CD14-positive monocyte (primary cell): ENCODE results near the gene CENPS. TPM values are rescaled to one million over a fixed set of nuclear protein-coding genes. Genes with fewer than 3 reads are reported as not detected.
A peak's percentile ranks its signal among the peaks of the same experiment; 100 is the strongest.

Experiments used
- DNase-seq, 3 donors: peaks; one replicate each; pipeline ENCODE4 v3.0.0-alpha.2; 2011 to 2022
- H2AFZ ChIP-seq: 2 replicates; pipeline ENCODE4 v1.6.0; 2012; ENCODE audit warnings: mild to moderate bottlenecking, low read depth, low read length, inconsistent platforms; ENCODE audit not compliant: insufficient read depth, poor library complexity, severe bottlenecking
- H3K27ac ChIP-seq, 2 donors: 1 replicate in 1 of 2; 2 replicates in 1 of 2; pipeline ENCODE4 v1.5.1; 2012 to 2013; ENCODE audit warnings: low read length in 2 of 2, control low read depth in 1 of 2, inconsistent platforms in 1 of 2, low read depth in 1 of 2, mild to moderate bottlenecking in 1 of 2
- H3K27me3 ChIP-seq, 2 donors: one replicate each; pipeline versions ENCODE4 v1.6.0 to v1.6.1; 2011 to 2013; ENCODE audit warnings: low read length in 2 of 2; ENCODE audit not compliant: control insufficient read depth in 2 of 2, insufficient read depth in 2 of 2
- H3K36me3 ChIP-seq, 2 donors: replicated peaks in 1 of 2; 1 replicate in 1 of 2; 2 replicates in 1 of 2; pipeline versions ENCODE4 v1.5.1 to v1.6.1; 2012 to 2013; ENCODE audit warnings: low read length in 2 of 2, control low read depth in 1 of 2, inconsistent platforms in 1 of 2, mild to moderate bottlenecking in 1 of 2; ENCODE audit not compliant: insufficient read depth in 2 of 2, control insufficient read depth in 1 of 2
- H3K4me1 ChIP-seq, 2 donors: 1 replicate in 1 of 2; 2 replicates in 1 of 2; pipeline versions ENCODE4 v1.5.1 to v1.6.1; 2012 to 2013; ENCODE audit warnings: low read length in 2 of 2, control low read depth in 1 of 2, inconsistent platforms in 1 of 2, mild to moderate bottlenecking in 1 of 2, moderate library complexity in 1 of 2; ENCODE audit not compliant: insufficient read depth in 2 of 2, control insufficient read depth in 1 of 2
- H3K4me2 ChIP-seq: replicated peaks from 2 replicates; pipeline ENCODE3; 2012; ENCODE audit warnings: low read length, moderate library complexity, mild to moderate bottlenecking; ENCODE audit not compliant: poor library complexity, severe bottlenecking; ENCODE audit errors: extremely low read depth
- H3K4me3 ChIP-seq, 3 experiments: fragments of 200-600 bp in 1 of 3; sonication (generic) in 1 of 3; replicated peaks in 1 of 3; 1 replicate in 2 of 3; 2 replicates in 1 of 3; pipeline ENCODE4 v1.5.1; 2011 to 2013; ENCODE audit warnings: low read length in 3 of 3, mild to moderate bottlenecking in 3 of 3, control low read depth in 2 of 3, low read depth in 2 of 3, inconsistent platforms in 1 of 3, moderate library complexity in 1 of 3
- H3K79me2 ChIP-seq: 2 replicates; pipeline ENCODE4 v1.6.0; 2012; ENCODE audit warnings: mild to moderate bottlenecking, control low read depth, inconsistent platforms, low read length, moderate library complexity; ENCODE audit not compliant: insufficient read depth
- H3K9ac ChIP-seq: 2 replicates; pipeline ENCODE4 v1.6.0; 2017; ENCODE audit warnings: low read length, mild to moderate bottlenecking; ENCODE audit not compliant: insufficient read depth, poor library complexity, severe bottlenecking
- H3K9me3 ChIP-seq, 2 donors: replicated peaks in 1 of 2; 1 replicate in 1 of 2; 2 replicates in 1 of 2; pipeline versions ENCODE4 v1.5.1 to v1.6.1; 2012 to 2013; ENCODE audit warnings: low read length in 2 of 2, control low read depth in 1 of 2; ENCODE audit not compliant: control insufficient read depth in 1 of 2, insufficient read depth in 1 of 2
- H4K20me1 ChIP-seq: 2 replicates; pipeline ENCODE4 v1.6.0; 2012; ENCODE audit warnings: mild to moderate bottlenecking, low read length, control low read depth, moderate library complexity; ENCODE audit not compliant: insufficient read depth
- H3K27ac Mint-ChIP-seq, 7 donors: one replicate each; pipeline ENCODE4 v1.8.0; 2020; ENCODE audit warnings: mild to moderate bottlenecking in 7 of 7, mixed read lengths in 7 of 7, moderate library complexity in 6 of 7, inconsistent platforms in 2 of 7
- H3K27me3 Mint-ChIP-seq, 3 donors: one replicate each; pipeline ENCODE4 v1.8.0; 2021 to 2022; ENCODE audit warnings: low read depth in 3 of 3, mild to moderate bottlenecking in 3 of 3, mixed read lengths in 3 of 3, moderate library complexity in 3 of 3, inconsistent platforms in 1 of 3
- H3K36me3 Mint-ChIP-seq, 2 donors: one replicate each; pipeline ENCODE4 v1.8.0; 2020; ENCODE audit warnings: mixed read lengths in 2 of 2, inconsistent platforms in 1 of 2, mild to moderate bottlenecking in 1 of 2
- H3K4me1 Mint-ChIP-seq: one replicate; pipeline ENCODE4 v1.8.0; 2020; ENCODE audit warnings: mild to moderate bottlenecking, mixed read lengths
- H3K4me3 Mint-ChIP-seq, 2 donors: one replicate each; pipeline ENCODE4 v1.8.0; 2020; ENCODE audit warnings: mild to moderate bottlenecking in 2 of 2, mixed read lengths in 2 of 2, moderate library complexity in 1 of 2
- H3K9me3 Mint-ChIP-seq, 7 donors: one replicate each; pipeline ENCODE4 v1.8.0; 2020 to 2022; ENCODE audit warnings: mixed read lengths in 7 of 7, mild to moderate bottlenecking in 6 of 7, moderate library complexity in 6 of 7, inconsistent platforms in 2 of 7
- CTCF ChIP-seq: fragments of 200-600 bp; IDR thresholded peaks from one replicate; pipeline ENCODE4 v1.8.0; 2022; ENCODE audit warnings: antibody characterized with exemption, mild to moderate bottlenecking
- WGBS: methylation state at CpG from one replicate; pipeline ENCODE4 v1.1.5; 2013; ENCODE audit warnings: missing lambda C conversion rate; ENCODE audit not compliant: insufficient coverage; 5-methylcytosine and 5-hydroxymethylcytosine counted together
- intact Hi-C, 2 donors: fragments of 100-400 bp; cut with micrococcal nuclease; formaldehyde crosslinking; loops; one replicate each; pipeline versions ENCODE4 v1.15.0 to v1.15.1; 2023
- polyA plus RNA-seq, 3 donors: library from polyadenylated mRNA; depleted of rRNA in 1 of 3; unstranded in 2 of 3; stranded (reverse) in 1 of 3; fragments of 300-500 nt in 2 of 3; fragments of >200 nt in 1 of 3; fragmentation: Illumina TruSeq in 2 of 3; gene quantifications; 1 replicate in 2 of 3; 2 replicates in 1 of 3; pipeline ENCODE4 v1.2.3, GENCODE V29; 2012 to 2021

The CENPS gene
- polyA plus RNA-seq, 3 donors = 0.48 to 3.5 (median 2.5) TPM

GRCh38 chr1:10433790-10434189, 3.6 kb downstream of the CENPS start:
- peaks cover 15 to 22% of the 10 kb centered on the region in 2 donors for H3K4me1 ChIP-seq
- H3K4me3 ChIP-seq = no peak overlapping the region
- Mint-ChIP-seq H3K36me3 (peaks cover 0 to 2% of the 10 kb centered on the region in 2 donors), H3K4me1 (peaks cover 15% of the 10 kb centered on the region), H3K9me3 (no peaks in the 10 kb centered on the region), H3K27ac (no peak overlapping the region), H3K27me3 (peaks cover 0 to 5% (median 0%) of the 10 kb centered on the region in 3 donors), H3K4me3 (no peak overlapping the region)
- no peaks in the 10 kb centered on the region for H3K27me3 ChIP-seq
- 96% methylated on average over 6 of the region's 11 CpGs for WGBS
- DNase-seq = no peak
- H3K79me2 ChIP-seq = no peaks in the 10 kb centered on the region
- H3K4me2 ChIP-seq = no peak overlapping the region
- no peak for TF ChIP-seq CTCF
- intact Hi-C loops = loop anchor here in 1 of 2 donors (5.0 kb wide), 2 partner anchors 39 to 59 kb away; partner anchors contain the start of genes DFFA and PEX14
- no peak overlapping the region for H3K27ac ChIP-seq
- no peak overlapping the region for H2AFZ ChIP-seq
- no peak overlapping the region for H3K9ac ChIP-seq
- H3K9me3 ChIP-seq = no peaks in the 10 kb centered on the region
- no peaks in the 10 kb centered on the region for H4K20me1 ChIP-seq
- no peaks in the 10 kb centered on the region for H3K36me3 ChIP-seq

GRCh38 chr1:10434590-10434989, 4.4 kb downstream of the CENPS start:
- Histone ChIP-seq H3K4me1 (peaks cover 13 to 20% of the 10 kb centered on the region in 2 donors), H4K20me1 (no peaks in the 10 kb centered on the region), H3K36me3 (no peaks in the 10 kb centered on the region), H3K4me3 (no peak overlapping the region), H3K27ac (no peak overlapping the region), H3K4me2 (no peak overlapping the region), H3K79me2 (no peaks in the 10 kb centered on the region), H3K27me3 (no peaks in the 10 kb centered on the region), H3K9ac (no peak overlapping the region), H3K9me3 (no peaks in the 10 kb centered on the region), H2AFZ (no peak overlapping the region)
- peak overlapping the region in 1 of 7 donors; percentile 0 for H3K27ac Mint-ChIP-seq
- peaks cover 0 to 5% (median 0%) of the 10 kb centered on the region in 3 donors for H3K27me3 Mint-ChIP-seq
- no peak overlapping the region for H3K4me3 Mint-ChIP-seq
- no CpG with 5 or more reads among the region's 5 CpGs for WGBS
- intact Hi-C loops = loop anchor here in 1 of 2 donors (5.0 kb wide), 2 partner anchors 38 to 58 kb away; partner anchors contain the start of genes DFFA and PEX14
- no peak for DNase-seq
- no peaks in the 10 kb centered on the region for H3K9me3 Mint-ChIP-seq
- peaks cover 0 to 2% of the 10 kb centered on the region in 2 donors for H3K36me3 Mint-ChIP-seq
- H3K4me1 Mint-ChIP-seq = peaks cover 15% of the 10 kb centered on the region
- TF ChIP-seq CTCF = no peak
